Measurements from ENCODE around the gene MYO6.
"Not testable (repeated sequence)": the region's sequence is repeated elsewhere in the genome, so short reads cannot be mapped to it uniquely, and the experiment has no call there.

MYO6 gene

DNA sequence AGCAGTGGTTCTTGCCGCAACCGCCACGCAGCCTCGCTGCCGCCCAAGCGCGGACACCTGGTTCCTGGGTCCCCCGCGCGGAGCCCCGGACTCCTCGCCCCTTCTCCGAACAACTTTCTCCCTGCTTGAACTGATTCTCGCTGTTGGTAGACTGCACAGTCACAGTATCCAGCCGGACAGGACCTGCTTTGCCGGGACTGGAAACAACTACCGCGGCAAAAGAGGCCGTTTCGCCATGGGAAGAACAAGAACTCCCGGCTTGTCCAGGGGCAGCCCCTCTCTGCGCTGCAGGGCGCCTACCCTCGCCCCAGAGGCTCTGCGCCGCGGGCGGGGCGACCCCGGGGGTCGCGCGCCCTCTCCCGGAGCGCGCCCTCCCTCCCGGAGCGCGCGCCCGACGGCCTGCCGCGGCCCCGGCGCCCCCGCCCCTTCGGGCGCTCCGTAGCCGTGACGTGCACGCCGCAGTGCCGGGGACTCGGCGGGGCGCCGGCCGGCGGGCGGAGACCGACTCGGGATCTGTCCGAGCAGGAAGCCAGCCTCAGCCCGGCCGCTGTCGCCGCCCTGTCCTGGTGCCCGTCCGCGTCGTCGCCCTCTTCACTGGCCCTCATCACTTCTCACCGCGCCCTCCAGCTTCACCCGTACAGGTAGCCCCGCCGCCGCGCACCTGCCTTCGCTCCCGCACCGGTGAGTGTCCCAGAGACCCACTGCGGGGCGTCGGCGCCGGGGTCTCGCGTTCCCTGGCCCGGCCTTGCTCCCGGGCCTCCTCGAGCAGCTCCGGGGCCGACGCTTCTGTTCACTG, at the start of gene MYO6:
Gene MYO6 (plus strand): TSS at position 497 of the 796 bp plus-strand sequence. CDS start 68,309 bp downstream, outside the sequence.
- peak; percentile 10 for DNase-seq (ENCODE audit: low read depth)

DNA sequence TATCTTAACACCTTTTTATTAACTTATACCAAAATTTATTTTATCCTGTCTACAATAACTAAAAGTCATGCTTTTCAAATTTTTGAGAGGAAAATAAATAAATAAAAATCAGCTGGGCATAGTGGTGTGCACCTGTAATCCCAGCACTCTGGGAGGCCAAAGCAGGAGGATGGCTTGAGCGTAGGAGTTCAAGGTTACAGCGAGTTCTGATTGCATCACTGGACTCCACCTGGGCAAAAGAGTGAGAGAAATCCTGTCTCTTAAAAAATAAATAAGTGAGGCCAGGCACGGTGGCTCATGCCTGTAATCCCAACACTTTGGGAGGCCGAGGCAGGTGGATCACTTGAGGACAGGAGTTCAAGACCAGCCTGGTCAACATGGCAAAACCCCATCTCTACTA, 40.7 kb upstream of the MYO6 start:
- DNase-seq (ENCODE audit: low read depth), result not testable (repeated sequence)

DNA sequence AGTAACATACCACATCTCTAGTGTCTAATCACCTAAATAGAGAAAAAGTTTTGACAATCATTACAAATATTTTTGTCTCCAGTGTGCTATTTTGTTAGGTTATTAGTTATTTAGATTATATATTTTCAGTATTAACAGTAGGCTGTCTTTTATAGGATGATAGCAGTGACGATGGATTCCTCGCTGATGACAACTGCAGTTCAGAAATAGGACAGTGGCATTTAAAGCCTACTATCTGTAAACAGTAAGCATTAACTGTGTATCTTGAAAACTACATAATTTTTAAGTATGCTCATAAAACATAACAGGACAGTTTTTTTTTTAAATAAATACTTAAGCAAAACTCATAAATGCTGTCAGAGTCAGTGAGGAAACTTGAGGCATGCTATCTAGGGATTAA, 37.9 kb upstream of the MYO6 start:
- DNase-seq (ENCODE audit: low read depth), result no peak

DNA sequence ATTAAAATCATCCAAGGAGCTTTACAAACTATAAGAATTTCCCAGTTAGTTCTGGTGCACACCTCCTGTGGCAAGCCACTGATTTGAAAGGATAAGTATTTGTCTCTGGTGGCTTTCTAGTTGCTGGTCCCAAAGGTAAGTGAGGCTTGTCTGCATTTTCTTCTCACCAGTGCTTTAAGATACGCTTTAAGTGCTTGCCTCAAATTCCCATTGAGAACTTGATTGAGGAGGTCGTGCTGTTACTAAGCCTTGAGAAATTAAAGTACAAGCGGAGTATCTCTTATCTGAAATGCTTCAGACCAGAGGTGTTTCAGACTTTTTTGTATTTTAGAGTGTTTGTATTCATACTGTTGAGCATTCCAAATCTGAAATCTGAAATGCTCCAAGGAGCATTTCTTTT, 29.9 kb upstream of the MYO6 start:
- DNase-seq (ENCODE audit: low read depth), result no peak

DNA sequence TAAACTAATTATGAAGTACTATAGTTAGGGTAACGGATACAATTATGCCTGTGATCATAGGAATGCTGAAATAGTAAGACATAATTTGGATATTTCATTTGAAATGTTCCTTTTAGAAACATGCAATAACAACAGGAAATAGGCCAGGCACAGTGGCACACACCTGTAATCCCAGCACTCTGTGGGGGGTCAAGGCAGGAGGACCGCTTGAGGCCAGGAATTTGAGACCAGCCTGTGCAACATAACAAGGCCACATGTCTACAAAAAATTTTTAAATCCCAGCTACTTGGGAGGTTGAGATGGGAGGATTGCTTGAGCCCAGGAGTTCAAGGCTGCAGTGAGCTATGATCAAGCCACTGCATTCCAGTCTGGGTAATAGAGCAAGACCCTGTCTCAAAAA, 25.7 kb upstream of the MYO6 start:
- DNase-seq (ENCODE audit: low read depth), result no peak

DNA sequence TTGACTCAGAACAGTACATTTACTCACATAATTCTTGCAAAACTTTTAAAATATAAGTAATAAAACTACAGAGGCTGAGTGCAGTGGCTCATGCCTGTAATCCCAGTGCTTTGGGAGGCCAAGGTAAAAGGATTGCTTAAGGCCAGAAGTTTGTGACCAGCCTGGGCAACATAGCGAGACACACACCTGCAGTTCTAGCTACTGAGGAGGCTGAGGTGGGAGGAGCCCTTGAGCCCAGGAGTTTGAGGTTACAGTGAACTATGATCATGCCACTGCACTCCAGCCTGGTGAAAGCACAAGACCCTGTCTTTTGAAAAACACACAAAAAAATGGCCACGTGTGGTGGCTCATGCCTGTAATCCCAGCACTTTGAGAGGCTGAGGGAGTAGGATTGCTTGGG, 21.8 kb upstream of the MYO6 start:
- no peak for DNase-seq (ENCODE audit: low read depth)

DNA sequence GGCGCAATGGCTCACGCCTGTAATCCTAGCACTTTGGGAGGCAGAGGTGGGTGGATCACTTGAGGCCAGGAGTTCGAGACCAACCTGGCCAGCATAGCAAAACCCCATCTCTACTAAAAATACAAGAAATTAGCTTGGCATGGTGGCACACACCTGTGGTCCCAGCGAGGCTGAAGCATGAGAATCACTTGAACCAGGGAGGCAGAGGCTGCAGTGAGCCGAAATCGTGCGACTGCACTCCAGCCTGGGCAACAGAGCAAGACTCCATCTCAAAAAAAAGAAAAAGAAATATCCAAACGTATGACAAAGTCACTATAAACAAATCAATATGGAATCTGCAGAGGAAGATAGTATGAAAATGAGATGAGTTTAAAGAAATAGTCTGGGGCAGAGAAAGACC, 18.0 kb upstream of the MYO6 start:
- not testable (repeated sequence) for DNase-seq (ENCODE audit: low read depth)

DNA sequence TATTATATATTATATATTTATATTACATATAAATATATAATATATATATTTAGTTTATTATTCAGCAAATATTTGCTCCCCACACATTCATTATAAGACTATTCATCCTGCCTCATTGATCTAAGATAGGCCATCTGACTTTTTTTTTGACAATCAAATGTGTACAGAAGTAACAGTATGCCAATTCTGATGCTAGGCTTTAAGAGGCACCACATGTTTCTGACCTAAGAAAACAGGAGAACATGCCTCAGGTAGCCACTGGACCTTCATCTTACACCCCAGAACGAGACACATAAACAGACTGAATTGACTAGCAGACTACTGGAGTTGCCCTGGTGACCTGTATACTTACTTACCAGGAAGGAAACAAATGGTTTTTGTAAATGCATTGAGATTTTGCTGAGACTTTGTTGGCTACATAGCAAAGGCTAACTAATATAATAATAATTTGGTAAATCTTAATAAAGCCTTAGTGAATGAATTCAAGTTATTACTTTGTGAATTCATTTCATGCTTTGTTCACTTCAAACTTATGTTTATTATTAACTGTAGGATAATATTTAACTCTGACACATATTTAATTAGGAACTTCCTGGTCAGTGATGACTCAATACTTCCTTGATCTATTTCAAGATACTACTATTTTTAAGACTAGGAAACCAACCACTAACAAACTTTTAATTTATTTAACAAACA, 13.4 kb upstream of the MYO6 start:
- DNase-seq (ENCODE audit: low read depth), result no peak

DNA sequence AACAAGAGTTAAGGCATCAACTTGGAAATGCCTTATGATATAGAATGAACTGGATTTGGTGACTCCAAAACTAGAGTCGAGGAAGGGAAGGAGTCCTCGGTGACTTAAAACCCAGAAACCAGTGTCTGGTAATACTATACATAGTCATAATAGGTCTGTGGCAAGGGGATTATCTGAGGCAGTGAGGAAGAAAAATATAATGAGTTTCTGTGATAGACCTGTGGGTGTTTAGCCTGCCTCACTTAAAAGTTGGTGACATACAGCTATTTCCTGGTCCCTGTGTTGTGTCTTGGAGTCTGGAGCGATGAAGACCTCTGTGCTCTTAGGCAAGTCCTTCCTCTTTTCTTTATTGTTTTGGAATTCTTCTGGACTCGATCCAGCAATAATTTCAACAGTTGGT, 5.1 kb upstream of the MYO6 start:
- DNase-seq (ENCODE audit: low read depth), result no peak

DNA sequence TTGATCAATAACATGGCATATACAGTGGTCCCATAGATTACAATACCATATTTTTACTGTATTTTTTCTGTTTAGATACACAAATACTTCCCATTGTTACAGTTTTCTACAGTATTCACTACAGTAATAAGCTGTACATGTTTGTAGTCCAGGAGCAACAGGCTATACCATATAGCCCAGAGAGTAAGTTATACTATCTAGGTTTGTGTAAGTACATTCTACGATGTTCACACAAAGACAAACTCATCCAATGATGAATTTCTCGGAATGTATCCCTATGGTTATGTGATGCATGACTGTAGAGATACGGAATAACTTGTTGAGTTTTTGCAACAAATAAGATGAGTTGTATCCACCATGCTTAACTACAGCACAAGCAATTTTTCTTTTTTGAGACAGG, 3.6 kb upstream of the MYO6 start:
- no peak for DNase-seq (ENCODE audit: low read depth)

DNA sequence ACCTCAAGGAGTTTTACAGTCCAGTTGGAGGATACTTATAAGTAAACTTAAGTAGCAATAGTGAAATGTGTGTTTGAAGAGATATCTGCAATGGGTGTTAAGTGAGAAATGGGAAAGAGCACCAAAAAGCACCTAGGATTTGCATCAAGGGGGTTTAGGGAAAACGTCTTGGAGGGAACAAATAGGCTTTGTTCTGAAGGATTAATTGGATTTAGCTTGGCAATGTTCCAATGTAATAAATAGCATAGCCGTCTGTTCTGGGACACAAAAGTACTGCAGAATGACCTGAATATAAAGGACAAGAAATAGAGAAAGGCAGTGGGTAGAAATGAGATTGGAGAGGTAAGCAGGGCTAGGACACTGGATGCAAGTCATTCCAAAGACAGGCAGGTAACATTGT, 2.8 kb upstream of the MYO6 start:
- no peak for DNase-seq (ENCODE audit: low read depth)

DNA sequence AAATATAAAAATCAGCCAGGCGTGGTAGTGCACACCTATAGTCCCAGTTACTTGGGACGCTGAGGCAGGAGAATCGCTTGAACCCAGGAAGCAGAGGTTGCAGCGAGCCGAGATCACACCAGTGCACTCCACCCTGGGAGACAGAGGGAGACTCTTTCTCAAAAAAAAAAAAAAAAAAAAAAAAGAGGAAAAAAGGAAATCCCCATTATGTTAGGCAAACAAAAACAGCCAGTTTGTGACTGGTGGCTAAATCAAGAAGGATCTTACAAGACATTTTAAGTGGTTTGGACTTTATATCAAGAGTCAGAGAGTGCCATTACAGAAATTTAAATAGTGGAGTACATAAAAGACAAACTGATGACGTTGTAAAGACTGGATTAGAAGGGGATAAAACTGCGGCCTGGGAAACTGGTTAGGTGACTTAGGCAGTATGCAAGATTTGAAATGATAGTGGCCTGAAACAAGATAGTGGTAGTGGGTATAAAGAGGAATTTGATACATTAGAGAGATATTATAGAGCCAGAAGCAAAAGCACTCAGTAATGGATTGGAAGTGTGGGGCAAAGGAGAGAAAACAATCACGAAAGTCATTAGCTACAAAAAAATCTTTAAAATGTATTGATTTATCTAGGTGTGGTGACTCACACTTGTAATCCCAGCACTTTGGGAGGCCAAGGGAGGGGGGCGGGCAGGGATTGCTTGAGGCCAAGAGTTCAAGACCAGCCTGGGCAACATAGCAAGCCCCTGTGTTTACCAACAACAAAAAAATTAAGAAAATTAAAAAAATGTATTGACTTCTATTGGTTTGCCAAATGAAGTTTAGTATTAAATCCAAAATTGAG, 1.7 kb upstream of the MYO6 start:
- no peak for DNase-seq (ENCODE audit: low read depth)

DNA sequence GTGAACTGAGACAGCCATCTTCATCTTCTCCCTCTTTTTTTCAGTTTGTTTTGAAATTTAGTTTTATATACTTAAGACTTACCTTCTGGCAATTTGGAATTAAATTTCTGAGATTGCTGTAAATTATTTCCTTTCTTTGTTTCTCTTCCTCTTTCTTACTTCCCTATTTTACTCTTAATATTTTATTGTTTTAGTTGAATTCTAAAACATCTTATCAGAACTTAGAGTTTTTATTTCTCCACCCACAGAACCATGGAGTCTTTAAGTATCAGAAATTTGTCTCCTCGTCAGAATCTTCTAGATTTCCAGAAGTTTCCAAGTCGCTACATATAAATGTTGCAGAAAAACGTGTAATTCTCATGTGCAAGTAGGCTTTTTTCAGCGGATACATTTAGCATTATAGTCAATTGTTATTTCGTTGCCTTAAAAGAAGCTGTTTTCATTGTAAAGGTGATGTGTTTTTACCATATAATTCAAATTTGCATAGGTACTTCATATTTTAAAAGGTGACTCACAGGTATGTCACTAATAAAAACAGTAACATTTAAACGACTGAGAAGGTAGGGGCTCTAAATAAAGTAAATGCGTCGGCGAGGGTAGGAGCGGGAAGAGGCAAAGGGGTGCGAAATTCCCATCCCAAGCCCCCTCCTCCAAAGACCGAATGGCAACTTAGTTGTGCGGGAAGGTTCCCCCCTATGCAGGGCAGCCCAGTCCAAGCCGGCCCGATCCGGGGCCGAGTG, 866 bp upstream of the MYO6 start:
- DNase-seq (ENCODE audit: low read depth), result no peak

DNA sequence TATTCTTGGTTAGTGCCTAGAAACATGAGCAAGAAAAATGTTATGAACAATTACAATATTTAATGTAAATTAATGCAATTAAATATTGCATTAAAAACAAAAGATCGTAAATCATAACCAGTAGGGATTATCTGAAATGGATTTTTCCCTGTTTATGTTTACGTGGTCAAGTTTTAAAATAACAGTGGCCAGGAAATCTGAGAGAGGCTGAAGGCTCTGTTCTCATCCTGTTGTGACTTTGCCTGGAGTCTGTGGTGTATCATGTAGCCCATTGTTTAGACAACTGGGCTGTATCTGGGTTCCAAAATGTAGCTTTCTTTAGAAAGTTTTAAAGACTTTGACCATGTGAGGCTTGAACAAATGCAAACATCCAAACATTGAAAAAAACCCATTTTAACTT, 2.4 kb downstream of the MYO6 start:
- no peak for DNase-seq (ENCODE audit: low read depth)

DNA sequence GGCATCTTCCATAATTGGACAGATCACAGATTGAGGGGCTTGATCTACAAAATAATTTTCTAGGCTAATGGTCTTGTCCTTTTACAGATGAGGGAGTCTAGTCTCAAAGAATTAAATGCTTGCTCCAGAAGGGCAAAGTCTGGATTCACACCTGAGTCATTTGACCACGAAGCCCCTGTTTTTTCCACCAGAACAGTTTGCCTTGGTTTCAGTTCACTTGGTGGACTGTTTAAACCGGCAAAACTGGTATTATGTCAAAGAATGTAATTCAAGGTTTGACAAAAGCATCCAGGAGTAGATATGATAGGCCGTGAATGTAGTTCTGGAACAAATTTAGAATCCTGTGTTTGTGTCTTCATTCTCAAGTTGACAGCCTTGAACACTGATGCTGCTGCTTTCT, 3.3 kb downstream of the MYO6 start:
- no peak for DNase-seq (ENCODE audit: low read depth)

DNA sequence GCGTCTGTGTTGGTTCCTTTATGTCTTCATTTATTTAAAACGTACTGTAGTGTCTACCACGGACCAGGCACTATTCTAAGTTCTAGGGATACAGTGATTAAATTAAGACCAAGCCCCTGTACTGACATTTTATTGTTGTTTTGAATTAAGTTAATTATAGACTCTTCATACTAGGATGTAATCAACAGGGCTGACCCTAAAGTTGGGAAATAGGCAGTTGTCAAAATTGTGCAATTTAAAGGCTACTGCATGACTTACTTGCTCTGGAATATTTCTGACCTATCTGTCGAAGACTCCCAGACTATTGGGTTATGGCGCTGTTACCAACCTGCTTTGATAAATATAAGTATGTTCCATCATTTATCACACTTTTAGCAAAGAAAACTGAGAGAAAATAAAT, 6.7 kb downstream of the MYO6 start:
- no peak for DNase-seq (ENCODE audit: low read depth)

DNA sequence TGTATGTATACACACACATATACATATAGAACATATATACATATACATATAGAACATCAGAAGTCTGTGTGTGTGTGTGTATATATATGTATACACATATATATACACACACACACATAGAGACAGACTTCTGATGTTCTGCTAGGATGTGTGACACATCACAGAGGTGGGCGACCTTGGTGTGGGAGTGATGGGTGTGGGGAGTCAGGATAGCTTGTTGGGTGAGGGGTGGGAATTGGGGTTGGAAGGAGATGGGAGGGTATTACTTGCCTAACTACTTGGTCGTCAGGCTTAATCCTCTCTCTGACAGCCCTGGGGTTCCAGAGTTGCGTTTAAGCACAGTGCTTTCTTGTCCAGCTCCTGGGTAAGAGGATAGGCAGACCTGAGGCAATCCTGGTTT, 8.3 kb downstream of the MYO6 start:
- no peak for DNase-seq (ENCODE audit: low read depth)

DNA sequence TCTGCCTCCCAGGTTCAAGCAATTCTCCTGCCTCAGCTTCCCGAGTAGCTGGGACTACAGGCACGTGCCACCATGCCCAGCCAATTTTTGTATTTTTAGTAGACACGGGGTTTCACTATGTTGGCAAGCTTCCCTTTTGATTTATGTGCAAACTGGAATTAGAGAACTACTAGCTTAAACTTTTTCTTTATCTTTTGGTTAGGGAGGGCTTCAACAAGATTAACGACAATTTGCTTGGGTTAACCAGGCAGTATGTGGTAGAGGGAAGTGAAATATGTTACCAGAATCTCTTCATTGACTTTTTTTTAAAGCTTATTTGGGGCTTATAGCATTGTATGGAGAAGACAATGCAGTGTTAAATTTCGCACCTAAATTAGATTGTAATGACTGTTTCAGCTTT, 9.0 kb downstream of the MYO6 start:
- no peak for DNase-seq (ENCODE audit: low read depth)

DNA sequence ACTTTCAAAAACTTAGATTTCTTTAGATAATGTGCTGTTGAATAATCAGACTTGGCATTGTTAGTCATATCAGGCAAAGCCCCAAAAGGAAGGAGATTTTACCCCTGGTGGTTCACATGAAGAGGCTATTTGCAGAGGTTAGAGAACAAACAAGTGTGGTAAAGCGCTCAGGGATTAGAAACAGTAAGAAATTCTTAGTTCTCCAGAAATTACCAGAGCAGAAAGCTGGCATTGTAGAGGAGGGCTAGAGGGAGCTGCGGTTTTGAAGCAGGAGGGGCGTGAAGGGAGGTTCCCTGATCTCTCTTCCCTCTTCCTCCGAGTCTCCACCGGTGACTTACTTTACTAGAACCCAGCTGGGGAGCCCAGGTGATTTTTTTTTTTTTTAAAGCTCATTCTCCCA, 10.2 kb downstream of the MYO6 start:
- DNase-seq (ENCODE audit: low read depth), result no peak

DNA sequence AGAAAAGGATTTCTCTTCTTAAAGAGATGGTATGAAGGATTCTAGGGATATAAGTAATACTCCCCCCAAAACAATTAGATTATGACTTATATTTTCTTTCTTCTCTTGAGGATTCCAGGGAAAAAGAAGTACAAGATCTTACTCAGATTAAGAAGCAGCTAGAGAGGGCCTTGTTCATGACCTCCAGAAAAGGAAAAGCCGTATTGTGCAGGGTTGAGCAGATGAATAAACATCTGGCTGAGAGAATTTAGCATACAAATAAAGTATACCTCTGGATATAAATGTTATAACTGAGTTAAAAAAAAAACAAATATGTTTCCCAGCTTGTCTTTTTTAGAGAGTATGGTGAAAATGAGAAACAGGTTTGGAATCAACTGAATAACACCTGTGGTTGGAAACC, 11.3 kb downstream of the MYO6 start:
- no peak for DNase-seq (ENCODE audit: low read depth)

DNA sequence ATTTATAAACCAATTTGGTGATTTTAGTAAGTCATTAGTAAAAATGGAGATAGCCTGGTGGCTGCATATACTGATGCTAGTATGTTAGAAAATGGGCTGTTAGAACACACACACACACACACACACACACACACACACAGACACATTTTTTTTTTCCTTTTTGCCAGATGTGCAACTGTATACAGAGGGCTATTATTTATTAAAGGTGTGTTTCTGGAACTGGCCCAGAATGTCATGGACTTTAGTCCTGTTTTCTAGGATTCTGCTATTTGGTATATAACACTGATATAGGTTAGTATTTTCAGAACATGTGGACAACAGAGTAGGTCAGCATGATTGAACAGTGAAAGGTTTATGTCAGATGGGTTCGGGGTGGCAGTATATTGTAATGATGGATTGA, 12.4 kb downstream of the MYO6 start:
- no peak for DNase-seq (ENCODE audit: low read depth)

DNA sequence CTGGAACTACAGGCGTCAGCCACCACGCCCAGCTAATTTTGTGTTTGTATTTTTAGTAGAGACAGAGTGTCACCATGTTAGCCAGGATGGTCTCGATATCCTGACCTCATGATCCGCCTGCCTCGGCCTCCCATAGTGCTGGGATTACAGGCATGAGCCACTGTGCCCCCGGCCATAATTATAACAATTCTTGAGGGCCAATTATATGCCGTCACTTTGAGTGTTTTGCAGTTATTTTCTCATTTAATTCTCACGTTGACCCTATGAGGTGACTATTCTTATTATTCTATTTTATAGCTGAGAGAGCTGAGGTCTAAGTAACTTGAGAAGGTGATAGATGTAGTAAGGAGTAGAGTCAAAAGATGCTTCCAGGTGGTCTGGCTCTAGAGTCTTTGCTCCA, 13.0 kb downstream of the MYO6 start:
- DNase-seq (ENCODE audit: low read depth), result no peak
